Progenitor cell of endocrine pancreas (in vitro differentiated cells): Measurements from ENCODE around the gene CAMLG. TPM values are rescaled to one million over a fixed set of nuclear protein-coding genes. Genes with fewer than 3 reads are reported as not detected.
A peak's percentile ranks its signal among the peaks of the same experiment; 100 is the strongest.
"Not testable (repeated sequence)": the region's sequence is repeated elsewhere in the genome, so short reads cannot be mapped to it uniquely, and the experiment has no call there.

Experiments
- DNase-seq: peaks from one replicate; pipeline ENCODE4 v3.0.0; 2021; ENCODE audit warnings: low spot score; ENCODE audit not compliant: unreplicated experiment
- H3K27ac Mint-ChIP-seq: 2 replicates; pipeline ENCODE4 v1.8.0; 2021; ENCODE audit warnings: mild to moderate bottlenecking, moderate library complexity, mixed read lengths
- H3K27me3 Mint-ChIP-seq: 2 replicates; pipeline ENCODE4 v1.8.0; 2021; ENCODE audit warnings: mixed read lengths
- H3K36me3 Mint-ChIP-seq: 2 replicates; pipeline ENCODE4 v1.8.0; 2022; ENCODE audit warnings: mixed read lengths; ENCODE audit not compliant: insufficient read depth
- H3K4me1 Mint-ChIP-seq: 2 replicates; pipeline ENCODE4 v1.8.0; 2021; ENCODE audit warnings: low read depth, mixed read lengths
- H3K4me3 Mint-ChIP-seq: 2 replicates; pipeline ENCODE4 v1.8.0; 2021; ENCODE audit warnings: low read depth, mild to moderate bottlenecking, moderate library complexity, mixed read lengths
- H3K9me3 Mint-ChIP-seq: 2 replicates; pipeline ENCODE4 v1.8.0; 2021; ENCODE audit warnings: low read depth, mixed read lengths
- long read RNA-seq: library from polyadenylated mRNA; unstranded; transcript quantifications from one replicate; pipeline ENCODE4 v2.0.0, GENCODE V29; 2020
- total RNA-seq: library from RNA; stranded (reverse); gene quantifications from 2 replicates; pipeline ENCODE4 v1.2.1, GENCODE V29; 2021
- TF ChIP-seq, protein P1 (sequence below): fragments of 200-600 bp; sonication (generic); IDR thresholded peaks from one replicate; pipeline ENCODE4 v1.5.0; 2021; ENCODE audit warnings: antibody characterized with exemption, mild to moderate bottlenecking; ENCODE audit not compliant: unreplicated experiment

The CAMLG gene
- 40.8 and 45.3 TPM in 2 replicates for total RNA-seq
- long read RNA-seq, transcript CAMLG-201 (4 exons, 2,221 nt): major isoform, 62 of 81 reads
- long read RNA-seq, partial matches to known transcripts: 7 of 81 reads
- long read RNA-seq, other reads (novel, unspliced or antisense): 10 of 81 reads

DNA sequence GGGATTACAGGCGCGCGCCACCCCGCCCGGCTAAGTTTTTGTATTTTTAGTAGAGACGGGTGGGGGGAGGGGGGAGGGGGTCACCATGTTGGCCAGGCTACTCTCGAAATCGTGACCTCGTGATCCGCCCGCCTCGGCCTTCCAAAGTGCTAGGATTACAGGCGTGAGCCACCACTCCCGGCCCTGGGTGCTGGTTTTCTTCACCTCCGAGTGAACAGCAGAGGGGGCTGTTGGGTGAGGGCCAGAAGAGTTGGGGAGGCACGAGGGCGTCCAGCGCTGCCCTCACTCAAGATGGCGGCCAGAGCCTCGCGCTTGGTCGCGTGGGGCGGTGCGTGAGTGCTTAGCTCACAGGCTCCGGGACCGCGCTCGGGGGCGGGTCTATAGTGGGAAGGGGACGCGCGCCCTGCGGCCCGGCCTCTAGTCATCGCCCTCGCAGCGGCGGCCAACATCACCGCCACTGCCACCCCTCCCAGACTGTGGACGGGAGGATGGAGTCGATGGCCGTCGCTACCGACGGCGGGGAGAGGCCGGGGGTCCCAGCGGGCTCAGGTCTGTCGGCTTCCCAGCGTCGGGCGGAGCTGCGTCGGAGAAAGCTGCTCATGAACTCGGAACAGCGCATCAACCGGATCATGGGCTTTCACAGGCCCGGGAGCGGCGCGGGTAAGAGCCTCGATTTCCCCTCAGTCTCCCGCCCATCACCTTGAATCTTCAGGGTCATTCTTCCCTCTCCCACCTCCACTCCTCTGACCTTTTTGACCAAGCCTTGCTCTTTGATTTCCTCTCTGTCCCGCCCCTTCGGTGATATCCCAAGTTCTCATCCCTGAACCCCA lies at the start of gene CAMLG:
Gene CAMLG, plus strand, starts transcription at position 416 of the 830 bp plus-strand sequence. Its CDS starts 73 bp downstream, at position 489.
- Mint-ChIP-seq H3K36me3 (peaks cover 3% of the 10 kb centered on the region), H3K9me3 (no peaks in the 10 kb centered on the region), H3K27me3 (no peaks in the 10 kb centered on the region), H3K27ac (peak within 1 kb of the TSS; percentile 96), H3K4me1 (peaks cover 12% of the 10 kb centered on the region), H3K4me3 (peak within 1 kb of the TSS; percentile 98)
- DNase-seq: peak; percentile 94
- TF ChIP-seq, protein P1, sequence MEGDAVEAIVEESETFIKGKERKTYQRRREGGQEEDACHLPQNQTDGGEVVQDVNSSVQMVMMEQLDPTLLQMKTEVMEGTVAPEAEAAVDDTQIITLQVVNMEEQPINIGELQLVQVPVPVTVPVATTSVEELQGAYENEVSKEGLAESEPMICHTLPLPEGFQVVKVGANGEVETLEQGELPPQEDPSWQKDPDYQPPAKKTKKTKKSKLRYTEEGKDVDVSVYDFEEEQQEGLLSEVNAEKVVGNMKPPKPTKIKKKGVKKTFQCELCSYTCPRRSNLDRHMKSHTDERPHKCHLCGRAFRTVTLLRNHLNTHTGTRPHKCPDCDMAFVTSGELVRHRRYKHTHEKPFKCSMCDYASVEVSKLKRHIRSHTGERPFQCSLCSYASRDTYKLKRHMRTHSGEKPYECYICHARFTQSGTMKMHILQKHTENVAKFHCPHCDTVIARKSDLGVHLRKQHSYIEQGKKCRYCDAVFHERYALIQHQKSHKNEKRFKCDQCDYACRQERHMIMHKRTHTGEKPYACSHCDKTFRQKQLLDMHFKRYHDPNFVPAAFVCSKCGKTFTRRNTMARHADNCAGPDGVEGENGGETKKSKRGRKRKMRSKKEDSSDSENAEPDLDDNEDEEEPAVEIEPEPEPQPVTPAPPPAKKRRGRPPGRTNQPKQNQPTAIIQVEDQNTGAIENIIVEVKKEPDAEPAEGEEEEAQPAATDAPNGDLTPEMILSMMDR: peak; percentile 80

DNA sequence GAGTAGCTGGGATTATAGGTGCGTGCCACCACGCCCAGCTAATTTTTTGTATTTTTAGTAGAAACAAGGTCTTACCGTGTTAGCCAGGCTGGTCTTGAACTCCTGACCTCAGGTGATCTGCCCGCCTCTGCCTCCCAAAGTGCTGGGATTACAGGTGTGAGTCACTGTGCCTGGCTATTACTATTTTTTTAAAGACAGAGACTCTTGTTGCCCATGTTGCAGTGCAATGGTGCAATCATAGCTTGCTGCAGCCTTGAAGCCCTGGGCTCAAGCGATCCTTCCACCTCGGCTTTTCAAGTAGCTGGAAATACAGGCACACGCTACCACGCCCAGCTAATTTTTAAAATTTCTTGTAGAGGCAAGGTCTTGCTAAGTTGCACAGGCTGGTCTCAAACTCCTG lies 48.2 kb upstream of the CAMLG start:
- not testable (repeated sequence) for DNase-seq, H3K27ac Mint-ChIP-seq, H3K4me3 Mint-ChIP-seq, H3K27me3 Mint-ChIP-seq, H3K9me3 Mint-ChIP-seq, H3K4me1 Mint-ChIP-seq
- peaks cover 34% of the 10 kb centered on the region for H3K36me3 Mint-ChIP-seq

DNA sequence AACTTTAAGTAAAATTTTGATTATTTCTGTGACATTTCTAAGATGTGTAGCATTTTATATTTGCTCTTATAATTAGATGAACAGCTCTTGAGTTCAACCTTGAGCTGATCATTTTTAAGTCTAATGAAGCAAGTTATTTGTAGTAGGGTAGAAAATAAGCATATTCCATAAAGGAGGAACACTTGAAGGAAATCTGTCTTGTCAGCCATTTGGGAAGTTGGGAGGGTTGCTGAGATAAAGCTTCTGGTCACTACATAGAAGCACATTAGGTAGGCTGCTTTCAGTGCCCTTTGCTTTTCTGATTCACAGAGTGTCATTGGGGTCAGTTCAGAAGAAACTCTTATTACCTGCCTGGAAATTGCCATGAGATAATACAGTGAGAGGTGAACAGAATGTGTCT lies 45.6 kb upstream of the CAMLG start:
- Mint-ChIP-seq H3K9me3 (no peaks in the 10 kb centered on the region), H3K27ac (no peak overlapping the region), H3K36me3 (peaks cover 32% of the 10 kb centered on the region), H3K27me3 (no peaks in the 10 kb centered on the region), H3K4me3 (no peak overlapping the region), H3K4me1 (no peaks in the 10 kb centered on the region)
- TF ChIP-seq, protein P1: no peak
- DNase-seq: no peak

DNA sequence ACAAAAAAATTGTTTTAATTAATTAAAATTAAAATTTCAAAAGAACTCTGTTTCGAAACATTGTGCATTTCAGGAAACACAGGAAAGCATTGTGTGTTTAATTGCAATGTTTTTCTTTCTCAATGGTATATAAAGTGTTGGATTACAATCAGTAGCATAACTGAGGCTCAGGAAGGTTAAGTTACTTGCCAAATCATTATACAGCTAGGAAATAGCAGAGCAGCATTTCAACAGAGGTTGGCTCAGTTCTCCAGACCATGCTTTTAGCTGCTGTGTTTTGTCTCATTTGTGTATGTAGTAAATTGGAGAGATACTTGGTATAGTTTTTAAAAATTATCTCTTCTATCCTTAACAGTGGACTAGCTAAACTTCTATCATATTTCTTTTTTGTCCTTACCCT lies 30.0 kb upstream of the CAMLG start:
- Mint-ChIP-seq H3K36me3 (peaks cover 19% of the 10 kb centered on the region), H3K27ac (no peak overlapping the region), H3K4me3 (no peak overlapping the region), H3K27me3 (no peaks in the 10 kb centered on the region), H3K9me3 (no peaks in the 10 kb centered on the region), H3K4me1 (no peaks in the 10 kb centered on the region)
- DNase-seq: no peak
- TF ChIP-seq, protein P1: no peak

DNA sequence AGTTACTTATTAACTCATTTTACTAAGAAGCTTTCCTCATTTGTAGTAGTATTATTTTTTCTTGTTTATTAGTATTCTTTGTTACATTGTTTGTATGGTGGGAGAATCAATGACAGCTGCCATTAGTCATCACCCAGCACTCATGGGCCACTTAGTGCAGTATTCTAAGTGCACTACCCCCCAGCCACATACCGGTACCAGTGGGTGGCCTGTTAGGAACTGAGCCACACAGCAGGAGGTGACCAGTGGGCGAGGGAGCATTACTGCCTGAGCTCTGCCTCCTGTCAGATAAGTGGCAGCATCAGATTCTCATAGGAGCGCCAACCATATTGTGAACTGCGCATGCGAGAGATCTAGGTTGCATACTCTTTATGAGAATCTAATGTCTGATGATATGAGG lies 24.2 kb upstream of the CAMLG start:
- Mint-ChIP-seq H3K36me3 (peaks cover 21% of the 10 kb centered on the region), H3K9me3 (no peaks in the 10 kb centered on the region), H3K4me3 (no peak overlapping the region), H3K27ac (no peak overlapping the region), H3K27me3 (no peaks in the 10 kb centered on the region), H3K4me1 (no peaks in the 10 kb centered on the region)
- TF ChIP-seq, protein P1: no peak
- DNase-seq: no peak
